ENCODE results near the gene PTPRK.

PTPRK gene

GRCh38 chr6:128168244-128168643 is 352.2 kb downstream of the PTPRK start:
- DNase-seq, result no peak

- no peak for DNase-seq
These were observed 352.8 kb downstream of the PTPRK start for GRCh38 chr6:128167552-128167951.

GRCh38 chr6:128164254-128164653 is 356.1 kb downstream of the PTPRK start:
- no peak for DNase-seq

GRCh38 chr6:128162423-128162822 is 358.0 kb downstream of the PTPRK start:
- DNase-seq, result no peak

GRCh38 chr6:128161839-128162238 is 358.6 kb downstream of the PTPRK start:
- no peak for DNase-seq

- no peak for DNase-seq
These were observed 359.1 kb downstream of the PTPRK start for GRCh38 chr6:128161263-128161662.

- no peak for DNase-seq
These were observed 361.9 kb downstream of the PTPRK start for GRCh38 chr6:128158496-128158895.

GRCh38 chr6:128156321-128157111 is 363.9 kb downstream of the PTPRK start:
- DNase-seq, result no peak

GRCh38 chr6:128155826-128156225 is 364.6 kb downstream of the PTPRK start:
- no peak for DNase-seq

- DNase-seq, result no peak
These were observed 367.8 kb downstream of the PTPRK start for GRCh38 chr6:128152551-128152950.

GRCh38 chr6:128150376-128150775 is 370.0 kb downstream of the PTPRK start:
- no peak for DNase-seq

- no peak for DNase-seq
These were observed 370.6 kb downstream of the PTPRK start for GRCh38 chr6:128149796-128150195.

GRCh38 chr6:128144320-128144719 is 376.1 kb downstream of the PTPRK start:
- no peak for DNase-seq

GRCh38 chr6:128141932-128142331 is 378.5 kb downstream of the PTPRK start:
- no peak for DNase-seq

GRCh38 chr6:128139519-128139918 is 380.9 kb downstream of the PTPRK start:
- DNase-seq, result no peak

GRCh38 chr6:128138694-128139093 is 381.7 kb downstream of the PTPRK start:
- no peak for DNase-seq

- DNase-seq, result no peak
These were observed 385.1 kb downstream of the PTPRK start for GRCh38 chr6:128135325-128135724.

- no peak for DNase-seq
These were observed 388.8 kb downstream of the PTPRK start for GRCh38 chr6:128131566-128131965.

GRCh38 chr6:128131036-128131435 is 389.4 kb downstream of the PTPRK start:
- DNase-seq, result no peak

- no peak for DNase-seq
These were observed 390.7 kb downstream of the PTPRK start for GRCh38 chr6:128129679-128130078.

GRCh38 chr6:128127650-128128049 is 392.7 kb downstream of the PTPRK start:
- DNase-seq, result no peak

GRCh38 chr6:128124713-128125112 is 395.7 kb downstream of the PTPRK start:
- DNase-seq, result no peak

- no peak for DNase-seq
These were observed 398.8 kb downstream of the PTPRK start for GRCh38 chr6:128121610-128122009.

- DNase-seq, result no peak
These were observed 399.2 kb downstream of the PTPRK start for GRCh38 chr6:128121190-128121589.

GRCh38 chr6:128118401-128118800 is 402.0 kb downstream of the PTPRK start:
- DNase-seq, result no peak

Measured in NCI-H1048 (cell line).